Psoas muscle (tissue), 8 donors: ENCODE results near the gene ZSCAN1. TPM values are rescaled to one million over a fixed set of nuclear protein-coding genes. Genes with fewer than 3 reads are reported as not detected.

ENCODE experiments used
- ATAC-seq, 4 donors: fragments of 200-7000 bp; cut with Tn5 transposase; one replicate each; pipeline ENCODE4 v1.9.1; 2020; ENCODE audit warnings: moderate library complexity in 3 of 4, mild to moderate bottlenecking in 2 of 4
- DNase-seq, 2 donors: peaks; one replicate each; pipeline ENCODE4 v3.0.0-alpha.2; 2020
- H3K27ac ChIP-seq: fragments of 200-600 bp; one replicate; pipeline ENCODE4 v1.8.0; 2022
- H3K27me3 ChIP-seq, 3 donors: fragments of 200-600 bp in 1 of 3; one replicate each; pipeline versions ENCODE4 v1.6.1 to v1.8.0; 2013 to 2022; ENCODE audit warnings: low read length in 2 of 3, mild to moderate bottlenecking in 2 of 3, moderate library complexity in 1 of 3; ENCODE audit not compliant: insufficient read depth in 3 of 3
- H3K36me3 ChIP-seq, 2 donors: fragments of 200-600 bp in 1 of 2; one replicate each; pipeline versions ENCODE4 v1.6.1 to v1.8.0; 2013 to 2022; ENCODE audit warnings: low read depth in 1 of 2, mild to moderate bottlenecking in 1 of 2, moderate library complexity in 1 of 2; ENCODE audit not compliant: insufficient read depth in 1 of 2
- H3K4me1 ChIP-seq: fragments of 200-600 bp; one replicate; pipeline ENCODE4 v1.8.0; 2022
- H3K4me3 ChIP-seq: fragments of 200-600 bp; one replicate; pipeline ENCODE4 v1.8.0; 2022; ENCODE audit warnings: mild to moderate bottlenecking
- H3K9me3 ChIP-seq: fragments of 200-600 bp; one replicate; pipeline ENCODE4 v1.8.0; 2022
- CTCF ChIP-seq: fragments of 200-600 bp; IDR thresholded peaks from one replicate; pipeline ENCODE4 v1.8.0; 2022; ENCODE audit warnings: antibody characterized with exemption
- WGBS, 3 donors: extraction: QIAGEN DNeasy Blood & Tissue Kit; methylation state at CpG; one replicate each; pipeline versions ENCODE4 v1.1.6 to v1.1.7; 2013; 5-methylcytosine and 5-hydroxymethylcytosine counted together
- intact Hi-C, 2 donors: fragments of 100-400 bp; cut with DNase I; formaldehyde crosslinking; loops; one replicate each; pipeline versions ENCODE4 v1.11.0 to v1.14.2; 2022
- polyA plus RNA-seq, 3 donors: library from polyadenylated mRNA; stranded (reverse); fragments of 200-250 nt; gene quantifications; one replicate each; pipeline ENCODE4 v1.2.3, GENCODE V29; 2013
- total RNA-seq, 4 donors: library from RNA; stranded (reverse); fragmentation: NEBNext Ultra II Directional in 2 of 4; extraction: Animal tissue kit (Norgen Biotek cat#: 25700) in 2 of 4; gene quantifications; one replicate each; pipeline versions ENCODE4 v1.2.1 to v1.2.4, GENCODE V29; 2021 to 2023
- donor health status: healthy with polysubstance abuse.
- donor health status: DM: no; HTN: no; CAD: no; lungs with moderate emphysema.
- donor health status: Bipolar disorder and iron deficiency.
- donor health status: healthy.
- donor health status: DM: yes; HTN: yes; CAD: no.
- donor health status: DM: no; HTN: no; CAD: no.
- donor health status: DM: no; HTN: no; CAD: no.
- donor health status: DM: yes; HTN: yes; CAD: no.

ZSCAN1 gene
- total and polyA plus RNA-seq, 7 donors, result not detected

DNA sequence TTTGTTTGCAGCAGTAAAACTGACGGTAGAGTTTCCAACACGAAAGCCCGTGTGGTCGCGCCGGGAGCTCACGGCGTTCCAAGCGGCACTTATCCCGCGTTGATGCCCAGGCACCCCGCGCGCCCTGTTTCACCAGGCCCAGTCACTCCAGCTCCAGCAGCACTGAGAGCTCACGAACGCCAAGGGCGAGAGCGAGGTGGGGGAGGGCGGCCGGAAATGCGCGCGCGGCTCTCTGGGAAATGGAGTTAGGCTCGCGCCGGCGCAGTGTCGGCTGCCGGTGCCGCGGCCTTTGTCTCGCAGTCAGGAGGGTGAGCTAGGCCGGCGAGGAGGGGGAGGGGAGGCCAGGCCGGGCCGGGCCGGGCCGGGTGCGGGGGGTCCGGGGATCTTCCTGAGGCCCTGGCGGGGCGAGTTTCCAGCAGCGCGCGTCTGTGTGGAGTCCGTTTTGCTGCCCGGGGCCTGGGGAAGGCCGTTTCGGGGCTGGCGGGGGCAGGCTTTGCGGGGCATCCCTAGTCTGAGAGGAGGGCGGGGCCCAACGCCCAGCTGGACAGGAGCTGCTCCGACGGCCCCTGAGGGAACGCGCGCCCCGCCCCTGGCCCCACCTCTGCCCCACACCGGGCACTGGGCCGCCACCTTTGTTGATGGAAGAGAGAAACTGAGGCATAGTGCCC, 25.3 kb downstream of the ZSCAN1 start, which contains the start of gene ZNF135:
TSS of gene ZNF135 (plus strand) at position 280 of the 668 bp plus-strand sequence. CDS start 721 bp downstream, outside the sequence.
- TF ChIP-seq CTCF, result no peak
- H3K36me3 ChIP-seq, result peaks cover 0 to 13% of the 10 kb centered on the region in 2 donors
- peak within 1 kb of the TSS; percentile 91 for H3K27ac ChIP-seq
- WGBS, 3 donors, result 0 to 1% (median 0%) methylated on average over 51 to 62 of the region's 62 CpGs
- H3K27me3 ChIP-seq, result peaks cover 0 to 11% (median 0%) of the 10 kb centered on the region in 3 donors
- no peaks in the 10 kb centered on the region for H3K4me1 ChIP-seq
- peak; percentile 97 to 100 (median 99) for ATAC-seq
- peaks cover 32% of the 10 kb centered on the region for H3K9me3 ChIP-seq
- DNase-seq, result peak; percentile 88 to 92
- intact Hi-C loops, result no loop called here
- peak within 1 kb of the TSS; percentile 82 for H3K4me3 ChIP-seq

GRCh38 chr19:58059671-58060078, 25.9 kb downstream of the ZSCAN1 start:
- H3K27me3 ChIP-seq, result peaks cover 0 to 8% (median 0%) of the 10 kb centered on the region in 3 donors
- no peaks in the 10 kb centered on the region for H3K4me1 ChIP-seq
- H3K9me3 ChIP-seq, result peaks cover 35% of the 10 kb centered on the region
- WGBS, 3 donors, result 3 to 8% (median 8%) methylated on average over 26 to 28 of the region's 28 CpGs
- intact Hi-C loops, result loop anchor here in 1 of 2 donors (2.0 kb wide), 1 partner anchor 39 kb away; the partner anchor contains the start of gene ZSCAN18
- H3K36me3 ChIP-seq, result peaks cover 0 to 19% of the 10 kb centered on the region in 2 donors
- peak in 1 of 4 donors; percentile 28 for ATAC-seq
- peak overlapping the region; percentile 82 for H3K4me3 ChIP-seq
- peak in 1 of 2 donors; percentile 22 for DNase-seq
- no peak for TF ChIP-seq CTCF
- H3K27ac ChIP-seq, result peak overlapping the region; percentile 91

DNA sequence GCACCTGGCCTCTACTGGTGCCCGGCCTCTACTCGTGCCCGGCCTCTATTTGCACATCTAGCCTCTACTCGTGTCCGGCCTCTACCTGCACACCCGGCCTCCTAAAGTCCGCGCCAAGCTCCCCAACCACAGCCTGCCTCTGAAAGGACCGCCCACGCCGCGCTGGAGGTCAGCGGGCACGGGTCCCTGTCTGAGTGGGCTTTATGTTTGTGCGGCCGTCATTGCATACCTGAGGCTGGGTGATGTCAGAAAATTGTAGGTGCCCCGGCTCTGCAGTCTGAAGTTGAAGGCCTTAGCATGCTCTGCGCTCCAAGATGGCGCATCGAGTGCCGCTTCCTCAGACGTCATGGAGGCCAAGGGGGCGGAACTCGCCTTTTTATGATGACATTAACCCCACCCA, 26.4 kb downstream of the ZSCAN1 start:
- Histone ChIP-seq H3K9me3 (peaks cover 41% of the 10 kb centered on the region), H3K4me3 (peak overlapping the region; percentile 82), H3K36me3 (peaks cover 4 to 24% of the 10 kb centered on the region in 2 donors), H3K4me1 (no peaks in the 10 kb centered on the region), H3K27me3 (peaks cover 0 to 2% (median 0%) of the 10 kb centered on the region in 3 donors), H3K27ac (no peak overlapping the region)
- TF ChIP-seq CTCF, result no peak
- WGBS, 3 donors, result 76 to 90% (median 84%) methylated on average over 23 to 24 of the region's 24 CpGs
- ATAC-seq, result no peak
- DNase-seq, result no peak
- intact Hi-C loops, result loop anchor here in 1 of 2 donors (2.0 kb wide), 1 partner anchor 39 kb away; the partner anchor contains the start of gene ZSCAN18

DNA sequence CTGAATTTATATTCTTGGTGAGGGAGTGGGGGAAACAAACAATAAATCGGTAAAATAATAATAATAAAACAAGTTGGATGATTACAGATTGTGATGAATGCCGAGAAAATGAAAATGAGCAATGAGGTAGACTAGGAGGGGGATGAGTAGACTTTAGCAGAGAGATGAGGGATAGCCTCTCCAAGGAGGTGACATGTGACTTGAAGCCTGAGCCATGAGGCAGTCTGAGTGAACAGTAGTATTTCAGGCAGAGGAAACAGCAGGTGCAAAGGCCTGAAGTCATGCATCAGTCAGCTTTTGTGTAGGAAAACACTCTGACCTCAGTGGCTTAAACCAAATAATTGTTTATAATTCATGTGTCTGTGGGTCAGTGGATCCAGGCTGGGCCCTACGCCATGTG, 29.9 kb downstream of the ZSCAN1 start:
- 97 to 98% (median 97%) methylated on average over 3 of the region's 3 CpGs for WGBS, 3 donors
- Histone ChIP-seq H3K27ac (no peak overlapping the region), H3K4me1 (no peaks in the 10 kb centered on the region), H3K9me3 (peaks cover 63% of the 10 kb centered on the region), H3K36me3 (peaks cover 11 to 50% of the 10 kb centered on the region in 2 donors), H3K27me3 (no peaks in the 10 kb centered on the region), H3K4me3 (no peak overlapping the region)
- ATAC-seq (no peak), DNase-seq (no peak)
- intact Hi-C loops, result no loop called here
- no peak for TF ChIP-seq CTCF
